Keratinocyte (primary cell): Measurements from ENCODE around the gene GTF3C5. TPM values are rescaled to one million over a fixed set of nuclear protein-coding genes. Genes with fewer than 3 reads are reported as not detected.

Experiments used
- DNase-seq: peaks from one replicate; pipeline ENCODE4 v3.0.0-alpha.2; 2011; ENCODE audit warnings: low read depth, missing footprints, low spot score
- FAIRE-seq: peaks from 2 replicates; lab custom pipeline; 2011; peaks lifted over from hg19 to GRCh38; lab: Jason Lieb, UNC
- H2AFZ ChIP-seq: 2 replicates; pipeline ENCODE4 v1.6.0; 2012; ENCODE audit warnings: low read length, control low read depth, inconsistent platforms; ENCODE audit not compliant: control insufficient read depth
- H3K27ac ChIP-seq: 2 replicates; pipeline ENCODE4 v1.5.1; 2011; ENCODE audit warnings: low read length; ENCODE audit not compliant: control insufficient read depth, insufficient read depth
- H3K27me3 ChIP-seq: 3 replicates; pipeline ENCODE4 v1.6.0; 2011; ENCODE audit warnings: low read length; ENCODE audit not compliant: control insufficient read depth, insufficient read depth; ENCODE audit errors: extremely low read depth
- H3K36me3 ChIP-seq, 2 experiments: 2 replicates in 1 of 2; 3 replicates in 1 of 2; pipeline ENCODE4 v1.5.1; 2011; ENCODE audit warnings: low read length in 2 of 2, mild to moderate bottlenecking in 1 of 2; ENCODE audit not compliant: control insufficient read depth in 2 of 2, insufficient read depth in 2 of 2; ENCODE audit errors: extremely low read depth in 1 of 2
- H3K4me1 ChIP-seq: 3 replicates; pipeline ENCODE4 v1.5.1; 2011; ENCODE audit warnings: low read length; ENCODE audit not compliant: control insufficient read depth, insufficient read depth; ENCODE audit errors: extremely low read depth
- H3K4me2 ChIP-seq: 3 replicates; pipeline ENCODE4 v1.6.0; 2011; ENCODE audit warnings: low read depth, low read length; ENCODE audit not compliant: control insufficient read depth, insufficient read depth; ENCODE audit errors: extremely low read depth
- H3K4me3 ChIP-seq, 3 experiments: fragments of 200-600 bp in 1 of 3; sonication (generic) in 1 of 3; 2 replicates in 2 of 3; 3 replicates in 1 of 3; pipeline ENCODE4 v1.5.1; 2011 to 2016; ENCODE audit warnings: low read length in 3 of 3, mild to moderate bottlenecking in 3 of 3, control low read depth in 2 of 3, inconsistent platforms in 1 of 3, low read depth in 1 of 3, mixed read lengths in 1 of 3, mixed run types in 1 of 3, moderate library complexity in 1 of 3; ENCODE audit not compliant: control insufficient read depth in 2 of 3, insufficient read depth in 2 of 3; ENCODE audit errors: extremely low read depth in 1 of 3
- H3K79me2 ChIP-seq: 2 replicates; pipeline ENCODE4 v1.6.0; 2012; ENCODE audit warnings: low read length; ENCODE audit not compliant: control insufficient read depth, insufficient read depth
- H3K9ac ChIP-seq: 3 replicates; pipeline ENCODE4 v1.6.0; 2011; ENCODE audit warnings: low read length; ENCODE audit not compliant: control insufficient read depth, insufficient read depth; ENCODE audit errors: extremely low read depth
- H3K9me1 ChIP-seq: 3 replicates; pipeline ENCODE4 v1.6.0; 2011; ENCODE audit warnings: low read length; ENCODE audit not compliant: control insufficient read depth, insufficient read depth; ENCODE audit errors: extremely low read depth
- H3K9me3 ChIP-seq: 2 replicates; pipeline ENCODE4 v1.5.1; 2012; ENCODE audit warnings: low read depth, low read length; ENCODE audit not compliant: control insufficient read depth
- H4K20me1 ChIP-seq: 3 replicates; pipeline ENCODE4 v1.6.0; 2011; ENCODE audit warnings: low read length; ENCODE audit not compliant: control insufficient read depth, insufficient read depth; ENCODE audit errors: extremely low read depth
- CTCF ChIP-seq, 3 experiments: IDR thresholded peaks in 1 of 3; conservative IDR thresholded peaks in 1 of 3; optimal IDR thresholded peaks in 1 of 3; 2 replicates in 2 of 3; 3 replicates in 1 of 3; pipeline versions ENCODE3 to v1.5.1; 2011; ENCODE audit warnings: low read length in 3 of 3, mild to moderate bottlenecking in 3 of 3, moderate library complexity in 2 of 3, control low read depth in 1 of 3, inconsistent platforms in 1 of 3; ENCODE audit not compliant: insufficient read depth in 2 of 3; ENCODE audit errors: extremely low read depth in 1 of 3
- EZH2 ChIP-seq: IDR thresholded peaks from one replicate; pipeline ENCODE4 v1.6.1; 2012; ENCODE audit warnings: inconsistent platforms, mild to moderate bottlenecking, low read length, moderate library complexity
- dilution Hi-C: fragments of 300-500 bp; cut with MboI; formaldehyde crosslinking; loops from one replicate; pipeline ENCODE4 v1.7.0; 2020; ENCODE audit warnings: low sequenced_read_pairs; ENCODE audit not compliant: extremely low pct_ligation_motif_present
- polyA plus RNA-seq, 5 experiments: library from polyadenylated mRNA; depleted of rRNA in 3 of 5; stranded (reverse) in 3 of 5; stranded (forward) in 1 of 5; unstranded in 1 of 5; fragments of >200 nt; gene quantifications; 1 replicate in 1 of 5; 2 replicates in 3 of 5; 3 replicates in 1 of 5; pipeline versions ENCODE4 v1.2.1 to v1.2.3, GENCODE V29; 2011 to 2012; ENCODE audit warnings: missing spikeins in 2 of 5, low read depth in 1 of 5, low replicate concordance in 1 of 5

Gene GTF3C5
- polyA plus RNA-seq, 1 donor (not counting 4 experiments of a cell fraction or from before 2014, with no cell fraction given) = 37.2 TPM

- TF ChIP-seq CTCF (optimal IDR thresholded peaks at IDR 0.05 in 1 of 3, IDR thresholded peaks at IDR 0.05 in 1 of 3, conservative IDR thresholded peaks at IDR 0.05 in 1 of 3; ENCODE audit: extremely low read depth in 1 of 3, insufficient read depth in 2 of 3, low read length in 3 of 3) = no peak
- no peak for TF ChIP-seq EZH2
- H3K4me2 ChIP-seq = no peak overlapping the region
- no peaks in the 10 kb centered on the region for H3K9me3 ChIP-seq
- H2AFZ ChIP-seq = no peak overlapping the region
- H3K4me3 ChIP-seq = no peak overlapping the region
- DNase-seq (no peak), FAIRE-seq (no peak)
- no peaks in the 10 kb centered on the region for H4K20me1 ChIP-seq
- no peak overlapping the region for H3K27ac ChIP-seq
- H3K4me1 ChIP-seq = peaks cover 23% of the 10 kb centered on the region
- H3K9me1 ChIP-seq = no peaks in the 10 kb centered on the region
- peaks cover 26% of the 10 kb centered on the region for H3K27me3 ChIP-seq
- dilution Hi-C loops = no loop called here
- H3K9ac ChIP-seq = no peak overlapping the region
- H3K79me2 ChIP-seq = no peaks in the 10 kb centered on the region
- no peaks in the 10 kb centered on the region for H3K36me3 ChIP-seq
Measured at GRCh38 chr9:132991351-132992300, 39.2 kb upstream of the GTF3C5 start.

GRCh38 chr9:132993511-132993939, 37.3 kb upstream of the GTF3C5 start:
- Histone ChIP-seq H3K27ac (no peak overlapping the region), H3K27me3 (peaks cover 13% of the 10 kb centered on the region), H3K9me3 (no peaks in the 10 kb centered on the region), H3K4me2 (peak overlapping the region; percentile 58), H4K20me1 (no peaks in the 10 kb centered on the region), H3K9ac (no peak overlapping the region), H3K9me1 (no peaks in the 10 kb centered on the region), H3K79me2 (no peaks in the 10 kb centered on the region), H3K36me3 (no peaks in the 10 kb centered on the region), H3K4me1 (peaks cover 22% of the 10 kb centered on the region), H2AFZ (no peak overlapping the region), H3K4me3 (peak overlapping the region in 1 of 3 experiments; percentile 27)
- DNase-seq = no peak
- FAIRE-seq = peak; percentile 74
- TF ChIP-seq EZH2 (no peak), CTCF (optimal IDR thresholded peaks at IDR 0.05 in 1 of 3, IDR thresholded peaks at IDR 0.05 in 1 of 3, conservative IDR thresholded peaks at IDR 0.05 in 1 of 3; ENCODE audit: extremely low read depth in 1 of 3, insufficient read depth in 2 of 3, low read length in 3 of 3) (no peak)
- dilution Hi-C loops = no loop called here
